ENCODE measurements around the gene FOXL3. TPM values are rescaled to one million over a fixed set of nuclear protein-coding genes. Genes with fewer than 3 reads are reported as not detected.

The FOXL3 gene
- total RNA-seq, 6 experiments from 2014 or later = not detected

DNA sequence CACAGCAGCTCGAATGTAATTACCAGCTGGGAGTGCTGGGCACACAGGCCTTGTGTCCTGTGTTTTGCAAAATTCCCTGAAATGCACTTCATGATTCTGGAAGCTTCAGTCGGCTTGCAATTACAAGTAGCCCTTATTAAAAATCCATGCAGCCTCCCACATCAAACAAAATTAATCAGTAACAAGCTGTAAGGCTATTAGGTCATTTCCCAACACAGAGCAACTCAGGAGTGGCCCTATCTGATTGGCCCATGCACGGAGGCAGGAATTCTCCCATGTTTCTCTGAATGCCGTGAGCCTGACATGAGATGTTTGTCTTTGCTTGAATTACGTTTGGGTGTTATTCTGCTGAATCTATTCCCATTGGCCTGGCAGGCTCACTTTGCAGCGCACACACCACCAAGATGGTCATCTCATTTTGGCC lies 36.9 kb downstream of the FOXL3 start:
- intact Hi-C loops (cut with DNase I) = loop anchor here in 1 of 2 donors (10.0 kb wide), 1 partner anchor 558 kb away; no protein-coding TSS in a partner anchor
- peak; percentile 79 to 90 (median 84) for ATAC-seq
- peak overlapping the region; percentile 75 to 91 (median 78) for H3K27ac ChIP-seq
- H3K9me3 ChIP-seq = no peaks in the 10 kb centered on the region
- H3K36me3 ChIP-seq = no peaks in the 10 kb centered on the region
- TF ChIP-seq, protein P1, sequence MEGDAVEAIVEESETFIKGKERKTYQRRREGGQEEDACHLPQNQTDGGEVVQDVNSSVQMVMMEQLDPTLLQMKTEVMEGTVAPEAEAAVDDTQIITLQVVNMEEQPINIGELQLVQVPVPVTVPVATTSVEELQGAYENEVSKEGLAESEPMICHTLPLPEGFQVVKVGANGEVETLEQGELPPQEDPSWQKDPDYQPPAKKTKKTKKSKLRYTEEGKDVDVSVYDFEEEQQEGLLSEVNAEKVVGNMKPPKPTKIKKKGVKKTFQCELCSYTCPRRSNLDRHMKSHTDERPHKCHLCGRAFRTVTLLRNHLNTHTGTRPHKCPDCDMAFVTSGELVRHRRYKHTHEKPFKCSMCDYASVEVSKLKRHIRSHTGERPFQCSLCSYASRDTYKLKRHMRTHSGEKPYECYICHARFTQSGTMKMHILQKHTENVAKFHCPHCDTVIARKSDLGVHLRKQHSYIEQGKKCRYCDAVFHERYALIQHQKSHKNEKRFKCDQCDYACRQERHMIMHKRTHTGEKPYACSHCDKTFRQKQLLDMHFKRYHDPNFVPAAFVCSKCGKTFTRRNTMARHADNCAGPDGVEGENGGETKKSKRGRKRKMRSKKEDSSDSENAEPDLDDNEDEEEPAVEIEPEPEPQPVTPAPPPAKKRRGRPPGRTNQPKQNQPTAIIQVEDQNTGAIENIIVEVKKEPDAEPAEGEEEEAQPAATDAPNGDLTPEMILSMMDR (IDR thresholded peaks at IDR 0.05) = no peak
- peak; percentile 25 for TF ChIP-seq POLR2A (IDR thresholded peaks at IDR 0.05)
- DNase-seq = peak in 1 of 3 donors; percentile 75
- H3K27me3 ChIP-seq = no peaks in the 10 kb centered on the region
- H3K4me1 ChIP-seq = peaks cover 0 to 17% (median 3%) of the 10 kb centered on the region in 4 donors
- H3K4me3 ChIP-seq = no peak overlapping the region
- 35% methylated on average over 6 of the region's 6 CpGs for WGBS (ENCODE audit: insufficient coverage, low coverage, low lambda C conversion rate, missing lambda C conversion rate)

DNA sequence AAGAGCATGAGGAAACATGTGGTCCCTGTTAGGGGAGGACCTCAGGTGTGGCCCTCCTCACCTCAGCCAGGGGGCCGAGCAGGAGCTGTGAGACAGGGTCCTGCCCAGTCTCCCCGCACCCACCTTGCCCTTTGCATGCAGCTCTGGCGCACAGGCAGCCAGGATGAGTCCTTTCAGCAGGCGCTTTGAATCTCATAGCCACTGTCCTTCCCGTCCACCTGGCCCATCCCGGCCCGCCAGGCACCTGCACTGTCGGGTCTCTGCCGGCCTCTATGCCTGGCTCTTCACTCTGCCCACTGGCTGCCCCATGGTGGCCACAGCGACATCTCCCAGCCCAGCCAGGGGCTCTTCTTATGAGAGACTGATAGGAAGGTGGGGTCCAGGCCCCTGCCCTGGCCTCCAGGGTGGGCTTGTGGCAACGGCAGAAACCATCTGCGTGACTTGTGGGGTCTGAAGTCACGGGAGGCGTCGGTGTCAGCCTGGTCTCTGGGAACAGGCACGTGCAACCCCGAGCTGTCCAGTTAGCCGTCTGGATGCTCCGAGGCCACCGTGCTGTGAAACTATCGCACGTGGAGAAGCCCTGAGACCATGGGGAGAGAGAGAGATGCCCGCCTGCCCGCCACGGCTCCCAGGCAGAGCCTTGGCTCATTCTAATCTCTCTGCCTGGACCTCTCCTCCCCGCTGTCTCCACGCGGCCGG lies 37.4 kb downstream of the FOXL3 start:
- ATAC-seq (peak in 1 of 4 donors; percentile 32), DNase-seq (peak in 1 of 3 donors; percentile 44)
- intact Hi-C loops (cut with DNase I) = loop anchor here in 1 of 2 donors (10.0 kb wide), 1 partner anchor 557 kb away; no protein-coding TSS in a partner anchor
- 80% methylated on average over 2 of the region's 29 CpGs for WGBS (ENCODE audit: insufficient coverage, low coverage, low lambda C conversion rate, missing lambda C conversion rate)
- Histone ChIP-seq H3K36me3 (no peaks in the 10 kb centered on the region), H3K27ac (peak overlapping the region; percentile 75 to 91 (median 78)), H3K4me1 (peaks cover 0 to 21% (median 6%) of the 10 kb centered on the region in 4 donors), H3K9me3 (no peaks in the 10 kb centered on the region), H3K27me3 (no peaks in the 10 kb centered on the region), H3K4me3 (no peak overlapping the region)
- TF ChIP-seq, protein P1 (IDR thresholded peaks at IDR 0.05) = no peak
- TF ChIP-seq POLR2A (IDR thresholded peaks at IDR 0.05) = no peak

DNA sequence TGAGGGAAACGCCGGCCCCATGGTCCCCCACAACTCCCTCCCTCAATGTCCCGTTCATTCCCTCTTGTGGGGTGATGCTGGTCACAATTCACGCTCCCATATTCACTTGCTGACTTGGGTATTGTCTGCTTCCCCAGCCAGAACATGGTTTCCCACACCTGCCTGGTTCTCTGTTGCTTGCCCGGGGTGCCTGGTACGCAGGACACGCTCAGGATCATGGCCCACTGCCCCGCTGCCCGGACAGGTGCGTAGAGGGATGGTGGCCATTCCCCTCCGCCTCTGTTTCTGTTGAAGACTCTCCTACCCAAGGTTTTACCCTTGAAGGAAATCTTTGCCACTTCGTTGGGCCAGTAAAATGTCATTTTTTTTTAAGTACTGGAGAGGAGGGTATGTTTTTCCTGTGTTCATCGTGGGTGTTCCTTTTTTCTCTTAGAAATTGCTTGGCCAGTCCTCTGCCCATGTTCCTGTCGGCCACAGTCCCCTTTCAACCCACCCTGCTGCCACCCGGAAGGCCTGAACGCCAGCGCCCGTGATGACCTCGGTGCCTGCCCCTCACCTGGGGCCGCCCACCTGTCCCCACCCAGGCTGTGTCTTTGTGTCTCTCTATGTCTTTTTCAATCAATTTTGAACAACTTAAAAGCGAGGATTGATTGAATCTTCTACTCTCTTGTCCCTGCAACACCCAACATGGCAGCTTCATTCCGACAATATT lies 38.2 kb downstream of the FOXL3 start:
- no peaks in the 10 kb centered on the region for H3K36me3 ChIP-seq
- no peak for TF ChIP-seq POLR2A (IDR thresholded peaks at IDR 0.05)
- TF ChIP-seq, protein P1 (IDR thresholded peaks at IDR 0.05) = no peak
- no peaks in the 10 kb centered on the region for H3K9me3 ChIP-seq
- intact Hi-C loops (cut with DNase I) = loop anchor here in 1 of 2 donors (10.0 kb wide), 1 partner anchor 557 kb away; no protein-coding TSS in a partner anchor
- 90% methylated on average over 14 of the region's 22 CpGs for WGBS (ENCODE audit: insufficient coverage, low coverage, low lambda C conversion rate, missing lambda C conversion rate)
- ATAC-seq (no peak), DNase-seq (no peak)
- H3K4me3 ChIP-seq = no peak overlapping the region
- H3K4me1 ChIP-seq = peaks cover 0 to 28% (median 8%) of the 10 kb centered on the region in 4 donors
- H3K27ac ChIP-seq = no peak overlapping the region
- no peaks in the 10 kb centered on the region for H3K27me3 ChIP-seq

DNA sequence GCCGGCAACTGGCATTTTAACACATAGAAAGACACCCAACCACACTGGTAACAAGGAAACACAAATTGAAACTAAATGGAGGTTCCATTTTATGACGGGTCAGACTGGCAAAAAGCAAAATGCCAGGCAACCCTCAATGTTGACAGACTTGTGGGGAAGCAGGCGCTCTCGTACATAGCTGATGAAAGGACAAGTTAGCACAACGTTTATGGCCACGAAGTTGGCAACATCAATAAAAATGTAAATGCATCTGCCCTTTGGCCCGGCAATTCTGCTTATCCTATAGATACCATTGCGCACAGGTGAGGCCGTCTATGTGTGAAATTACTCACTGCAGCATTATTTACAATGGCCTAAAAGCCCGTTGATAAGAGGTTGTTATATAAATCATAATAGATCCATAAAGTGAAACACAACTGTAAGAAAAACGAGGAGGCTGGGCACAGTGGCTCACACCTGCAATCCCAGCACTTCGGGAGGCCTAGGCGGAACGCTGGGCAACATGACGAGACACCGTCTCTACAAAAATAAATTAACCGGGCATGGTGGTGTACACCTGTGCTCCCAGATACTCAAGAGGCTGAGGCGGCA lies 39.8 kb downstream of the FOXL3 start:
- ATAC-seq (no peak), DNase-seq (no peak)
- Histone ChIP-seq H3K27me3 (no peaks in the 10 kb centered on the region), H3K4me3 (no peak overlapping the region), H3K27ac (no peak overlapping the region), H3K36me3 (no peaks in the 10 kb centered on the region), H3K9me3 (no peaks in the 10 kb centered on the region), H3K4me1 (peaks cover 0 to 31% (median 8%) of the 10 kb centered on the region in 4 donors)
- intact Hi-C loops (cut with DNase I) = loop anchor here in 1 of 2 donors (10.0 kb wide), 1 partner anchor 555 kb away; no protein-coding TSS in a partner anchor
- WGBS (ENCODE audit: insufficient coverage, low coverage, low lambda C conversion rate, missing lambda C conversion rate) = 88% methylated on average over 18 of the region's 18 CpGs
- TF ChIP-seq, protein P1 (IDR thresholded peaks at IDR 0.05) = no peak
- TF ChIP-seq POLR2A (IDR thresholded peaks at IDR 0.05) = no peak

All from right lobe of liver (tissue), 6 donors.